ENCODE measurements around the gene GNAO1.

Gene GNAO1

DNA sequence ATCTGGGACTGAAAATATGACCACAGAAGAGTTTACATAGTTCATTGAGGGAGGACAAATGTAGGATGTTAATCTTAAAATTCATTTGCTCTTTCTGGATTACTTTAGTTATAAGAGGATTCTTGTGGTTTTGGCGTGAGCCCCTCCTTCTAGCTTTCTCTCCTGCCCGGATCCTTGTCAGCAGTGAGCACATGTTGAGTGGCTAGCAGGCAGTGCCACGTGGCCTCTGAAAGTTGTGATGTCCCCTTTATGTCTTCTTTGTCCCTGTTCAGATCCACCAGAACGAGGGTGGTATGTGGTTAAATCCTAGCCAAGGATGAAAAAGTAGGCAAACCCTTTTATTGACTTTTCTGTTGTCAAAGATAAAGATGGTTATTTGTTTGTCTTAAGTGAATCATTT lies 83.8 kb downstream of the GNAO1 start:
- Histone ChIP-seq H3K27me3 (ENCODE audit: control insufficient read depth, insufficient read depth, low read length) (no peaks in the 10 kb centered on the region), H3K9ac (ENCODE audit: low read depth, low read length) (no peak overlapping the region)

DNA sequence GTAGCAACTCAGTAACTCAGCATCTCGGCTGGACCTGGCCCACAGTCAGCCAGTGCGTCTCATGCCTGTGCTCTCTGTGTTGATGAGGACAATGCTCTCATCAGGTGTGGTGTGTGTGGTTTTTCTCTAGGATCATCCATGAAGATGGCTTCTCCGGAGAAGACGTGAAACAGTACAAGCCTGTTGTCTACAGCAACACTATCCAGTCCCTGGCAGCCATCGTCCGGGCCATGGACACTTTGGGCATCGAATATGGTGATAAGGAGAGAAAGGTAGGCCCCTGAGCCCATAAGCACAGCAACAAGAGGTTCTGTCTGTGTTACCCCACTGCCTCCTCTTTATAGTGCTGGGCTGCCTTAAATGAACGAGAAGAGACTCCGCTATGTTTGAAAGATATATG lies 84.5 kb downstream of the GNAO1 start:
- 0 out of 2 replicates have a peak, but pooled peaks cover 2% of the 10 kb centered on the region for H3K36me3 ChIP-seq (ENCODE audit: control insufficient read depth, insufficient read depth, low read length)
- H3K27me3 ChIP-seq (ENCODE audit: control insufficient read depth, insufficient read depth, low read length) = no peaks in the 10 kb centered on the region
- no peak overlapping the region for H3K9ac ChIP-seq (ENCODE audit: low read depth, low read length)
- peaks cover 19% of the 10 kb centered on the region for H3K4me1 ChIP-seq (ENCODE audit: control insufficient read depth, insufficient read depth, low read length)
- no peak overlapping the region for H3K4me3 ChIP-seq (ENCODE audit: low read depth, low read length)
- no peak overlapping the region for H3K27ac ChIP-seq (ENCODE audit: low read depth, low read length)
- peaks cover 4% of the 10 kb centered on the region for H3K9me3 ChIP-seq (ENCODE audit: control insufficient read depth, insufficient read depth, low read length)

More for the DNA sequence above, 83.8 kb downstream of the GNAO1 start:
- no peak overlapping the region for H3K4me3 ChIP-seq (ENCODE audit: low read depth, low read length)
- 0 out of 2 replicates have a peak, but pooled peaks cover 2% of the 10 kb centered on the region for H3K36me3 ChIP-seq (ENCODE audit: control insufficient read depth, insufficient read depth, low read length)
- H3K4me1 ChIP-seq (ENCODE audit: control insufficient read depth, insufficient read depth, low read length) = peaks cover 16% of the 10 kb centered on the region
- peaks cover 4% of the 10 kb centered on the region for H3K9me3 ChIP-seq (ENCODE audit: control insufficient read depth, insufficient read depth, low read length)
- no peak overlapping the region for H3K27ac ChIP-seq (ENCODE audit: low read depth, low read length)

DNA sequence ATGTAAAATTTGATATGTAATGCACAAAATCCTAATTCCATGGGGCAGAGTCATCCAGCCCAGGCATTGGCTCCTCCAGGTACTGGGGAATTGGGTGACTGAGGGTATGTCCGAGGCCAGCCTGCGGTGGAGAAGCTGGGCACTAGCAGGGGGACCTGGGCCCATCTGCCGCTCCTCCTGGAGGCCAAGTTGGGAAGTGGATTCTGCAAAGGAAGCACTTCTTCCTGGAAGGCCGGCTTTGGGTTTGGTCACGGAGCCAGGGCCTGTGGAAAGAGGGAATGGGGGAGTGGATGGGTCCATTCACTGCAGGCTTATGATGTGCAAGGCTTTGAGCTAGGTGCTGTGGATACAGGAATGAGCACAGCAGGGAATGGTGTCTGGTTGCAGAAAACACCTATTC lies 85.8 kb downstream of the GNAO1 start:
- no peak overlapping the region for H3K27ac ChIP-seq (ENCODE audit: low read depth, low read length)
- H3K4me1 ChIP-seq (ENCODE audit: control insufficient read depth, insufficient read depth, low read length) = peaks cover 28% of the 10 kb centered on the region
- no peaks in the 10 kb centered on the region for H3K27me3 ChIP-seq (ENCODE audit: control insufficient read depth, insufficient read depth, low read length)
- peaks cover 4% of the 10 kb centered on the region for H3K9me3 ChIP-seq (ENCODE audit: control insufficient read depth, insufficient read depth, low read length)
- H3K4me3 ChIP-seq (ENCODE audit: low read depth, low read length) = no peak overlapping the region
- 0 out of 2 replicates have a peak, but pooled peaks cover 2% of the 10 kb centered on the region for H3K36me3 ChIP-seq (ENCODE audit: control insufficient read depth, insufficient read depth, low read length)
- H3K9ac ChIP-seq (ENCODE audit: low read depth, low read length) = no peak overlapping the region

DNA sequence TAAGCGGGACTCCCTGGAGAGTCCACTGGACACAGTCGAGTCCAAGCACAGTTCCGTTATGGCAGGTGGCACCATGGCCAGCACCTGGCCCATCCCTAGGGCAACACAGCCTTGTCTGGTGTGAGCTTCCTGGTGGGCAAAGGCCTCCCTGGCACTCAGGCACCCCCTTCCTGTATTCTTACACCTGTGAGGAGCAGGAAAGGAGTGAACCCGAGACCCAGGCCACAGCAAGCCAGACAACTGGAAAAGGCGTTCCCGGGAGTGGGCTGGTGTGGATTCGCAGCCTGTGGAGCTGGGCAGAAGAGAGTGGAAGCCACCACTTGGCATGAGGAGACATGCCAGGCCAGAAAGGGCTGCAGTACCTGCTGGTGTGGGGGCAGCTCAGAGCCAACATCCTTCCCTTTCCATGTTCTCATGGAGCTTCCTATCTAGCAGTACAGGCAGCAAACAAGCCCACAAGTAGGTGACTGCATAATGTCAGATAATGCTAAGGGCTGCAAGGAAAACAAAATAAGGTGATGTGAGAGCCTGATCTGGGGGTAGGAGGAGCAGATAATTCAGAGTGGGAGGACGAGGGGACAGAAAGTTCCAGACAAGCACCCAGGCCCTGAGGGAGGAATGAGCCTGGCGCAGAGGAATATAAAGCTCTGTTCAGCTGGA lies 87.0 kb downstream of the GNAO1 start:
- Histone ChIP-seq H3K27me3 (ENCODE audit: control insufficient read depth, insufficient read depth, low read length) (no peaks in the 10 kb centered on the region), H3K9me3 (ENCODE audit: control insufficient read depth, insufficient read depth, low read length) (no peaks in the 10 kb centered on the region; the same call in none of the 2 replicates), H3K36me3 (ENCODE audit: control insufficient read depth, insufficient read depth, low read length) (0 out of 2 replicates have a peak, but pooled peaks cover 2% of the 10 kb centered on the region), H3K4me3 (ENCODE audit: low read depth, low read length) (no peak overlapping the region), H3K27ac (ENCODE audit: low read depth, low read length) (no peak overlapping the region), H3K9ac (ENCODE audit: low read depth, low read length) (no peak overlapping the region), H3K4me1 (ENCODE audit: control insufficient read depth, insufficient read depth, low read length) (peaks cover 41% of the 10 kb centered on the region)

DNA sequence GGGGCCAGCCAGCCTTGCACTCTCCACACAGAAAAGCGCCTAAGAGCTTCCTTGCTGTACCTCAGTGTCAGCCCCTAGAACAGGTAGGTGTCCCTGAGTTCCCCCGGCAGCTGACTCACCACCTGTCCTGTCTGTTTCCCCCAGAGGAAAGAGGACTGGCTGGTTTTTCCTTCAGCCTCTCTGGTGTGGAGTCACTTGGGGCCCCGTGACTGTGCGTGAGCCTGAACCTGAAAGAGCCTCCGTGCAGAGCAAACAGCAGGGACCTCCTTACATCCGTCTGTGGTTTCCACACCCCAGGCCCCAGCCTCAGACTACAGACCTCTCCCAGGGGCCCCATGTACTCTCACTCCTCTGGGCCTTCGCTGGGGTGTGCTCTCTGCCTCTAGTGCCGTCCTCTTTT lies 87.8 kb downstream of the GNAO1 start:
- no peaks in the 10 kb centered on the region for H3K27me3 ChIP-seq (ENCODE audit: control insufficient read depth, insufficient read depth, low read length)
- no peak overlapping the region for H3K27ac ChIP-seq (ENCODE audit: low read depth, low read length)
- H3K9me3 ChIP-seq (ENCODE audit: control insufficient read depth, insufficient read depth, low read length) = no peaks in the 10 kb centered on the region; the same call in 1 of the 2 replicates
- 0 out of 2 replicates have a peak, but pooled peaks cover 2% of the 10 kb centered on the region for H3K36me3 ChIP-seq (ENCODE audit: control insufficient read depth, insufficient read depth, low read length)
- no peak overlapping the region for H3K9ac ChIP-seq (ENCODE audit: low read depth, low read length)
- H3K4me3 ChIP-seq (ENCODE audit: low read depth, low read length) = no peak overlapping the region
- H3K4me1 ChIP-seq (ENCODE audit: control insufficient read depth, insufficient read depth, low read length) = peaks cover 44% of the 10 kb centered on the region

DNA sequence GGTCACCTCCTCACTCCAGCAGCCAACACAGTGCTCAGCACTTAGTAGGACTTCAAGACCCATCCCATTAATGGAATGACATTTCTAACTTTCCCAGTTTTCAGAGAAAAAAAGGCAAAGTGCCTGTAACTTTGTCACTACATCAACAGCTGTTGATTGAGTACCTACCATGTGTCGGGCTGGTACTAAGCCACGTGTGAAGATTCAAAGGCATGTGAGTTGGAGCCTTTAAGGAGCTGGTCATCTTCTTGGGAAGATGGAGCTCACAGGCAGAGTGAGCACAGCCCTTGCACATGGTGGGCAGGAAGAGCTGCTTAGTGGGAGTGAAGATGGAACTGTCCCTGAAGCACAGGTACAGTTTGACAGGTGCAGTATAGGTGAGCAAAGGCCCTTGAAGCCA lies 88.6 kb downstream of the GNAO1 start:
- Histone ChIP-seq H3K27ac (ENCODE audit: low read depth, low read length) (no peak overlapping the region), H3K9me3 (ENCODE audit: control insufficient read depth, insufficient read depth, low read length) (no peaks in the 10 kb centered on the region), H3K4me1 (ENCODE audit: control insufficient read depth, insufficient read depth, low read length) (peaks cover 44% of the 10 kb centered on the region), H3K9ac (ENCODE audit: low read depth, low read length) (no peak overlapping the region), H3K4me3 (ENCODE audit: low read depth, low read length) (no peak overlapping the region), H3K36me3 (ENCODE audit: control insufficient read depth, insufficient read depth, low read length) (0 out of 2 replicates have a peak, but pooled peaks cover 2% of the 10 kb centered on the region), H3K27me3 (ENCODE audit: control insufficient read depth, insufficient read depth, low read length) (no peaks in the 10 kb centered on the region)

DNA sequence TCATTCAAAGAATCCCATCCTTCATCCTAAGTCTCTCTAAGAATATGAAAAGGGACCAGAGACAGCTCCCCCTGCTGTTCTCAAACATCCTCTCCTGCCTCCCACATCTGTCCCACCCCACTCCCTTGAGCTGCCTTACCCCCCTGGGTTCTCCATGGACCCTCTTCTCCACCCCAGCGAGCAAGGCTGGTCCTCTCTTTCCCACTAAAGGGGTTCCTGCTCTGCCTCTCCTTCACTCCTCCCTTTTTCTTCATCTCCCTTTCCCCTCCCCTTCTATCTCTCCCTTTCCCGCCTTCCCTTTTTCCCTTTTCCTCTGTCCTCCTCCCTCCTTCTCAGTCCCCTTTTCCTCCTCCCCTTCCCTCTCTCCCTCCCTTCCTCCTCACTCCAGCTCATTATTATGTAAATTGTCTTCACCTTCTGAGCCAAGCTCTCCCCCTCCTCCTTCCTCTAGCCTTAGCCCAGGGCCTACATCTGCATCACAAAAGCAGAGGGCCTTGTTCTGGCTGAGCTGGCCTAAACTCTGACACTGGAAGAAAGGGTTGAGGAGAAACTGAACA lies 90.0 kb downstream of the GNAO1 start:
- Histone ChIP-seq H3K27ac (ENCODE audit: low read depth, low read length) (peak overlapping the region; percentile 68), H3K27me3 (ENCODE audit: control insufficient read depth, insufficient read depth, low read length) (no peaks in the 10 kb centered on the region), H3K4me1 (ENCODE audit: control insufficient read depth, insufficient read depth, low read length) (peaks cover 43% of the 10 kb centered on the region), H3K9me3 (ENCODE audit: control insufficient read depth, insufficient read depth, low read length) (no peaks in the 10 kb centered on the region), H3K9ac (ENCODE audit: low read depth, low read length) (no peak overlapping the region), H3K36me3 (ENCODE audit: control insufficient read depth, insufficient read depth, low read length) (no peaks in the 10 kb centered on the region), H3K4me3 (ENCODE audit: low read depth, low read length) (peak overlapping the region; percentile 45)

DNA sequence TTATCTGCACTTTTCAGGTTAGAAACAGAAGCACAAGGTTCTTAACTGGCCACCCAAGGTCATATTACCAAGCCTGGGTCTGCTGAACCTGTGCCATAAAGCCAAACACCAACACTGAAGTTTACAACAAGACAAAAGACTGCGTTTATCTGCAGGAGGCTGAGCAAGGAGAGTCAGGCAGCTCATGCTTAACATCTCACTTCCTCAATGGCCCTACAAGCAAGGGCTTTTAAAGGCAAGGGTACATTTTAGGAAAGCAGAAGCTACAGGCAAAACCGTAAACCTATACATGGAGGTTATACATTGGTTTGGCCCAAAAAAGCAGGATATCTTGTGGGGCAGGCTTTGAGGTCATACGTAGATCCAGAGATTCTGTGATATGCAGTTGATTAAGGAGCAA lies 91.2 kb downstream of the GNAO1 start:
- H3K36me3 ChIP-seq (ENCODE audit: control insufficient read depth, insufficient read depth, low read length) = no peaks in the 10 kb centered on the region
- no peaks in the 10 kb centered on the region for H3K9me3 ChIP-seq (ENCODE audit: control insufficient read depth, insufficient read depth, low read length)
- peak overlapping the region; percentile 68 for H3K27ac ChIP-seq (ENCODE audit: low read depth, low read length)
- peaks cover 32% of the 10 kb centered on the region for H3K4me1 ChIP-seq (ENCODE audit: control insufficient read depth, insufficient read depth, low read length)
- 0 out of 2 replicates have a peak overlapping the region, but pooled peaks have one; percentile 45 for H3K4me3 ChIP-seq (ENCODE audit: low read depth, low read length)
- peak overlapping the region; percentile 20; the same call in 1 of the 2 replicates for H3K9ac ChIP-seq (ENCODE audit: low read depth, low read length)
- no peaks in the 10 kb centered on the region for H3K27me3 ChIP-seq (ENCODE audit: control insufficient read depth, insufficient read depth, low read length)

DNA sequence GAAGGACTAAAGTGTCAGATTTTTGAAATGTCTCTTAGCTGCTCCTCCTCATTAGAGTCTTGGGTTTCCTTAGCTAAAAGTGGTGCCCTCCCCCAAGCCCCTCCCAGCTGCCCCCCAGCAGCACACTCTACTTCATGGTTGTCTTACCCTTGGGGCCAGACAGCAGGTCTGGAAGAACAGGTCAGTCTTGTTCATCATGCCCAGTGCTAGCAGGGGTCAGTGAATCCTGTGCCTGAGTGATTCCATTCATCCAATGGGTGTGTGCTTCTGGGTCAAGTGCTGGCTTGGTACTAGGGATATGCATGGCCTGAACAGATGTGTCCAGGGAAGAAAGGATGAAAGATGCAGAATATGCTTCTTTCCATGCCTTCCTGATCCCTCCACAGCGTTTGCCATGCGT lies 93.2 kb downstream of the GNAO1 start:
- no peak overlapping the region for H3K27ac ChIP-seq (ENCODE audit: low read depth, low read length)
- H3K36me3 ChIP-seq (ENCODE audit: control insufficient read depth, insufficient read depth, low read length) = no peaks in the 10 kb centered on the region
- H3K4me1 ChIP-seq (ENCODE audit: control insufficient read depth, insufficient read depth, low read length) = peaks cover 37% of the 10 kb centered on the region
- H3K27me3 ChIP-seq (ENCODE audit: control insufficient read depth, insufficient read depth, low read length) = no peaks in the 10 kb centered on the region
- H3K9ac ChIP-seq (ENCODE audit: low read depth, low read length) = no peak overlapping the region
- H3K9me3 ChIP-seq (ENCODE audit: control insufficient read depth, insufficient read depth, low read length) = no peaks in the 10 kb centered on the region
- no peak overlapping the region for H3K4me3 ChIP-seq (ENCODE audit: low read depth, low read length)

DNA sequence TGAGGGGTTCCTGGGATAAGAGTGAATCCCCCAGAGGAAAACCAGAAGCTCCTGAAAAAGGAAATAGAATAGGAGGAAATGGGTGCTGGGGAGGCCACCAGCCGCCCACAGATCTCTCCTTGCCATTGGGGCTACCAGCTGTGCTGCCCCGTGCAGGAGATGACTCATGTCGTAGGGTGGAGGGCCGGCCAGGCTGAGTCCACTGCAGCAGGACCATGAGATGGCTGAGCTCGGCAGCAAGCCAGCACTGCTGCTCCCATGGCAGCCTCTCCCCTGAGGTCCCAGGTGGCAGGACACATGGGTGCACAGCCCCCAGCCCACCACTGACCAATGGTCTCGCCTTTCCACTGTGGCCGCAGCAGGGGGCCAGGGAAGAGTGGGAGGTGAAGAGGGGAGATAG lies 95.5 kb downstream of the GNAO1 start:
- Histone ChIP-seq H3K27me3 (ENCODE audit: control insufficient read depth, insufficient read depth, low read length) (no peaks in the 10 kb centered on the region), H3K27ac (ENCODE audit: low read depth, low read length) (no peak overlapping the region), H3K9ac (ENCODE audit: low read depth, low read length) (no peak overlapping the region), H3K4me1 (ENCODE audit: control insufficient read depth, insufficient read depth, low read length) (peaks cover 35% of the 10 kb centered on the region), H3K9me3 (ENCODE audit: control insufficient read depth, insufficient read depth, low read length) (no peaks in the 10 kb centered on the region), H3K4me3 (ENCODE audit: low read depth, low read length) (no peak overlapping the region), H3K36me3 (ENCODE audit: control insufficient read depth, insufficient read depth, low read length) (no peaks in the 10 kb centered on the region)

DNA sequence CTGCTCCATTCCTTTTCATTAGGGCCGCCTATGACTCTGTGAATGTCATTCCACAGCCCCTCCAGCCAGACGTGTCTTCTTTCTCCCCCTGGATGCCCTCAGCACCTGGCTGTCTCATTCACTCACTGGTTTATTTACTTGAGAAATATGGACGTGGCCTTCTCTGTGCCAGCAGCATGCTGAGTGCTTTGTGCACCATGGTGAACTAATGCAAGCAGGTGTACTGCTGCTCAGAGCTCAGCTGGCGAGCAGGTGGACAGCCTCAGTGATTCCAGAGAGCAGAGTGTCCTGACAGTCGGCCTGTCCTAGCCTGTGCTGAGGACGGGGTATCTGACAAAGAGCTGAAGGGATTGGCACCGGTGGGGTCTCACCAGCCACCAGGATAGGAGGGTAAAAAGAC lies 96.7 kb downstream of the GNAO1 start:
- Histone ChIP-seq H3K4me1 (ENCODE audit: control insufficient read depth, insufficient read depth, low read length) (peaks cover 25% of the 10 kb centered on the region), H3K36me3 (ENCODE audit: control insufficient read depth, insufficient read depth, low read length) (no peaks in the 10 kb centered on the region), H3K27ac (ENCODE audit: low read depth, low read length) (no peak overlapping the region), H3K9ac (ENCODE audit: low read depth, low read length) (no peak overlapping the region), H3K9me3 (ENCODE audit: control insufficient read depth, insufficient read depth, low read length) (no peaks in the 10 kb centered on the region), H3K4me3 (ENCODE audit: low read depth, low read length) (no peak overlapping the region), H3K27me3 (ENCODE audit: control insufficient read depth, insufficient read depth, low read length) (no peaks in the 10 kb centered on the region)
